Activated T-helper 1 cell treated with anti-CD3 and anti-CD28 coated beads, Interleukin-12 subunit alpha, Interleukin-12 subunit beta, Interleukin-2, Interleukin-4 antibody, amounts not matched to agents 30 ng/mL and 10 ng/mL and 1 ng/mL, durations not matched to agents 14 hours and 24 hours and 36 hours (primary cell): Measurements from ENCODE around the gene COG1. TPM values are rescaled to one million over a fixed set of nuclear protein-coding genes. Genes with fewer than 3 reads are reported as not detected.

Experiments used
- DNase-seq: peaks from one replicate; pipeline ENCODE4 v3.0.0; 2021; ENCODE audit warnings: low spot score
- H3K27ac Mint-ChIP-seq: one replicate; pipeline ENCODE4 v1.8.0; 2021; ENCODE audit warnings: mild to moderate bottlenecking, mixed read lengths
- H3K27me3 Mint-ChIP-seq: one replicate; pipeline ENCODE4 v1.8.0; 2022; ENCODE audit warnings: mild to moderate bottlenecking, moderate library complexity, mixed read lengths; ENCODE audit not compliant: insufficient read depth
- H3K36me3 Mint-ChIP-seq: one replicate; pipeline ENCODE4 v1.8.0; 2021; ENCODE audit warnings: low read depth, mixed read lengths
- H3K4me1 Mint-ChIP-seq: one replicate; pipeline ENCODE4 v1.8.0; 2021; ENCODE audit warnings: low read depth, mixed read lengths
- H3K4me3 Mint-ChIP-seq: one replicate; pipeline ENCODE4 v1.8.0; 2021; ENCODE audit warnings: mild to moderate bottlenecking, moderate library complexity, mixed read lengths
- H3K9me3 Mint-ChIP-seq: one replicate; pipeline ENCODE4 v1.8.0; 2021; ENCODE audit warnings: mixed read lengths
- intact Hi-C: fragments of 100-400 bp; cut with micrococcal nuclease; formaldehyde crosslinking; loops from one replicate; pipeline ENCODE4 v1.15.1; 2024
- total RNA-seq: library from RNA; stranded (reverse); gene quantifications from 2 replicates; pipeline ENCODE4 v1.2.3, GENCODE V29; 2022

Gene COG1
- total RNA-seq, 1 donor from 2014 or later: 37.1 TPM

- no peaks in the 10 kb centered on the region for H3K4me1 Mint-ChIP-seq
- intact Hi-C loops: loop anchor here (1.0 to 10.0 kb wide), 4 partner anchors 56 to 701 kb away; no protein-coding TSS in a partner anchor
- peak; percentile 22 for DNase-seq
- no peak overlapping the region for H3K4me3 Mint-ChIP-seq
- no peaks in the 10 kb centered on the region for H3K36me3 Mint-ChIP-seq
- no peaks in the 10 kb centered on the region for H3K9me3 Mint-ChIP-seq
- no peaks in the 10 kb centered on the region for H3K27me3 Mint-ChIP-seq
- no peak overlapping the region for H3K27ac Mint-ChIP-seq
Measured at GRCh38 chr17:73255671-73256181, 62.9 kb downstream of the COG1 start.

GRCh38 chr17:73256220-73256619, 63.4 kb downstream of the COG1 start:
- intact Hi-C loops: loop anchor here (10.0 kb wide), 1 partner anchor 701 kb away; no protein-coding TSS in a partner anchor

GRCh38 chr17:73257516-73257915, 64.7 kb downstream of the COG1 start:
- no peaks in the 10 kb centered on the region for H3K27me3 Mint-ChIP-seq
- no peaks in the 10 kb centered on the region for H3K4me1 Mint-ChIP-seq
- DNase-seq: no peak
- intact Hi-C loops: loop anchor here (10.0 kb wide), 1 partner anchor 703 kb away; no protein-coding TSS in a partner anchor
- H3K4me3 Mint-ChIP-seq: no peak overlapping the region
- no peaks in the 10 kb centered on the region for H3K9me3 Mint-ChIP-seq
- H3K27ac Mint-ChIP-seq: no peak overlapping the region
- no peaks in the 10 kb centered on the region for H3K36me3 Mint-ChIP-seq

More at GRCh38 chr17:73256220-73256619, 63.4 kb downstream of the COG1 start:
- Mint-ChIP-seq H3K27ac (no peak overlapping the region), H3K36me3 (no peaks in the 10 kb centered on the region), H3K27me3 (no peaks in the 10 kb centered on the region), H3K4me1 (no peaks in the 10 kb centered on the region), H3K4me3 (no peak overlapping the region), H3K9me3 (no peaks in the 10 kb centered on the region)
- no peak for DNase-seq

Other genes starting within 250 kb of the COG1 start
- 20.9 and 25.7 TPM in 2 replicates for gene SLC39A11, start 100.4 kb upstream of the COG1 start, total RNA-seq
- gene SSTR2, start 28.0 kb upstream of the COG1 start, total RNA-seq: 0.29 and 0.44 TPM in 2 replicates
- not detected in 2 replicates for gene CPSF4L, start 68.8 kb downstream of the COG1 start, total RNA-seq
- 0.78 and 1.1 TPM in 2 replicates for gene CDC42EP4, start 118.9 kb downstream of the COG1 start, total RNA-seq